ENCODE results near the gene RPL37A. TPM values are rescaled to one million over a fixed set of nuclear protein-coding genes. Genes with fewer than 3 reads are reported as not detected.
A peak's percentile ranks its signal among the peaks of the same experiment; 100 is the strongest.

The RPL37A gene
- total and polyA plus RNA-seq, 10 donors = 688 to 9,110 (median 2,096) TPM

GRCh38 chr2:216541505-216541904 is 42.9 kb downstream of the RPL37A start:
- Histone ChIP-seq H3K36me3 (no peaks in the 10 kb centered on the region), H3K9me3 (no peaks in the 10 kb centered on the region), H3K27ac (no peak overlapping the region), H3K27me3 (replicated peaks in 1 of 7) (peaks cover 0 to 5% (median 0%) of the 10 kb centered on the region in 7 donors), H3K4me3 (no peak overlapping the region), H3K4me1 (peaks cover 0 to 33% (median 20%) of the 10 kb centered on the region in 6 donors)
- no peak for DNase-seq
- 68 to 89% (median 80%) methylated on average over 3 of the region's 3 CpGs for WGBS, 5 donors
- intact Hi-C loops (cut with DNase I; ENCODE audit: low total_unique reads) = no loop called here
- TF ChIP-seq POLR2AphosphoS5 (IDR thresholded peaks at IDR 0.05) (no peak), POLR2A (IDR thresholded peaks at IDR 0.05) (no peak)
- TF ChIP-seq, protein P1, sequence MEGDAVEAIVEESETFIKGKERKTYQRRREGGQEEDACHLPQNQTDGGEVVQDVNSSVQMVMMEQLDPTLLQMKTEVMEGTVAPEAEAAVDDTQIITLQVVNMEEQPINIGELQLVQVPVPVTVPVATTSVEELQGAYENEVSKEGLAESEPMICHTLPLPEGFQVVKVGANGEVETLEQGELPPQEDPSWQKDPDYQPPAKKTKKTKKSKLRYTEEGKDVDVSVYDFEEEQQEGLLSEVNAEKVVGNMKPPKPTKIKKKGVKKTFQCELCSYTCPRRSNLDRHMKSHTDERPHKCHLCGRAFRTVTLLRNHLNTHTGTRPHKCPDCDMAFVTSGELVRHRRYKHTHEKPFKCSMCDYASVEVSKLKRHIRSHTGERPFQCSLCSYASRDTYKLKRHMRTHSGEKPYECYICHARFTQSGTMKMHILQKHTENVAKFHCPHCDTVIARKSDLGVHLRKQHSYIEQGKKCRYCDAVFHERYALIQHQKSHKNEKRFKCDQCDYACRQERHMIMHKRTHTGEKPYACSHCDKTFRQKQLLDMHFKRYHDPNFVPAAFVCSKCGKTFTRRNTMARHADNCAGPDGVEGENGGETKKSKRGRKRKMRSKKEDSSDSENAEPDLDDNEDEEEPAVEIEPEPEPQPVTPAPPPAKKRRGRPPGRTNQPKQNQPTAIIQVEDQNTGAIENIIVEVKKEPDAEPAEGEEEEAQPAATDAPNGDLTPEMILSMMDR (IDR thresholded peaks at IDR 0.05 in 8 of 11, conservative IDR thresholded peaks at IDR 0.05 in 3 of 11) = no peak

GRCh38 chr2:216545359-216545758 is 46.7 kb downstream of the RPL37A start:
- H3K36me3 ChIP-seq = no peaks in the 10 kb centered on the region
- WGBS, 5 donors = 27 to 52% (median 39%) methylated on average over 4 of the region's 4 CpGs
- no peak for DNase-seq
- peaks cover 0 to 10% (median 7%) of the 10 kb centered on the region in 6 donors for H3K4me1 ChIP-seq
- no peaks in the 10 kb centered on the region for H3K9me3 ChIP-seq
- H3K27ac ChIP-seq = no peak overlapping the region
- peaks cover 0 to 5% (median 0%) of the 10 kb centered on the region in 7 donors for H3K27me3 ChIP-seq (replicated peaks in 1 of 7)
- no peak overlapping the region for H3K4me3 ChIP-seq
- no peak for TF ChIP-seq POLR2A (IDR thresholded peaks at IDR 0.05)
- no peak for TF ChIP-seq POLR2AphosphoS5 (IDR thresholded peaks at IDR 0.05)
- TF ChIP-seq, protein P1 (IDR thresholded peaks at IDR 0.05 in 8 of 11, conservative IDR thresholded peaks at IDR 0.05 in 3 of 11) = no peak
- intact Hi-C loops (cut with DNase I; ENCODE audit: low total_unique reads) = no loop called here

DNA sequence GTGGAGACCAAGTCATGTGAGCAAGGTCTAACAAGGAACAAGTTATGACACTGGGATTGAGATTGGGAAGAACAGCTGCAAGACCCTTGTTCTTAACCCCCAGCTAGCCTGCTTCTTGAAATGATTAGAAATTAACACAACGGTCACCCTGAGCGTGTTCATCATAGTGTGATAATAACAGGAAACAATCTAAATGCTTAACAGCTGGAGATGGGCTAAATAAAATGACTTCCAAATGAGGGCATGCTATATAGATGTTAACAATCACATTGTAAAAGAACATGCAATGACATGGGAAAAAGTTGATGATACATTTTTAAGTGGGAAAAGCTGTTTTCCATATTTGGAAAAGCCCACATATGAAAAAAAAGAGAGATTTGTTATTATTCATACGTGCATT is 47.6 kb downstream of the RPL37A start:
- peaks cover 0 to 5% (median 0%) of the 10 kb centered on the region in 7 donors for H3K27me3 ChIP-seq (replicated peaks in 1 of 7)

DNA sequence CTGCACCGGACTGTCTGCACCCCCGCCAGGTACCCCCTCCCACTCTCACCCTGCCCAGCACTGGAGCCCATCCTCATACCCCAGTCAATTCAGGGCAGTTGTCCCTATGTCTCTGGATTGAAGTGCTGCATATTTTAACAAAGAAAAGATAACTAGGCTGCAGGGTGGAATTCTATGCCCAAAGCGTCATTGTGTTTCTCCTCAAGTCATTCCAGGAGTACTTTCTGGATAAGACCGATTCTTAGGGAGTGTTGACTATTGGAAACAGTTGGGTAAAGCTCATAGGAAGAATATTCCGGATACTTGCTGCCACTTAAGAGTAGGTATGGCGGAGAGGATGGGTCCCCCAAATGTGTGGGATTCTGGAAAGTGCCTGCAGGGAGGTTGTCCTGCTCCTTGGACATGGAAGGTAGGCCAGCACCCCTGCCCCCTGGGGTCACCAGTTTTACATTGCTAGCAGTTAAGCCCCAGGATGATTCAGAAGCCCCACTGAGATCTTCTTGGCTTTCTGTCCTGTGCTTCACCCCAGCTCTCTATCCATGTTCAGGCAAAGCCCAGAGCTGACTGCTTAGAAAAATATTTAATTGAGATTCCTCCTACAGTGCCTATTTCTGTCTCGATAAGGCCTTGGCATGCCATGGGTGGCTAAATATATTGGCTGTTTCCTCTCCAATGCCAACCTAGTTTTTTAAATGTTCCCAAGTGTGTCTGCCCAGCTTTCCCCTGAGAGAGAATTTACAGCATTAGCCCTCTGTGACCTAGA is 48.2 kb downstream of the RPL37A start:
- no peak for DNase-seq
- TF ChIP-seq POLR2AphosphoS5 (IDR thresholded peaks at IDR 0.05) = no peak
- no peak for TF ChIP-seq POLR2A (IDR thresholded peaks at IDR 0.05)
- TF ChIP-seq, protein P1 (IDR thresholded peaks at IDR 0.05 in 8 of 11, conservative IDR thresholded peaks at IDR 0.05 in 3 of 11) = no peak
- H3K4me1 ChIP-seq = peaks cover 0 to 3% (median 0%) of the 10 kb centered on the region in 6 donors
- intact Hi-C loops (cut with DNase I; ENCODE audit: low total_unique reads) = no loop called here
- H3K4me3 ChIP-seq = no peak overlapping the region
- H3K27ac ChIP-seq = peak overlapping the region in 2 of 8 donors; percentile 5 to 26
- no peaks in the 10 kb centered on the region for H3K9me3 ChIP-seq
- no peaks in the 10 kb centered on the region for H3K36me3 ChIP-seq
- peaks cover 0 to 5% (median 0%) of the 10 kb centered on the region in 7 donors for H3K27me3 ChIP-seq (replicated peaks in 1 of 7)
- WGBS, 5 donors = 75 to 81% (median 78%) methylated on average over 7 of the region's 7 CpGs

More for the DNA sequence above, 47.6 kb downstream of the RPL37A start:
- Histone ChIP-seq H3K4me3 (no peak overlapping the region), H3K4me1 (peaks cover 0 to 3% (median 0%) of the 10 kb centered on the region in 6 donors), H3K27ac (no peak overlapping the region), H3K9me3 (no peaks in the 10 kb centered on the region), H3K36me3 (no peaks in the 10 kb centered on the region)
- WGBS, 5 donors = 53 to 80% (median 77%) methylated on average over 3 of the region's 3 CpGs
- TF ChIP-seq, protein P1 (IDR thresholded peaks at IDR 0.05 in 8 of 11, conservative IDR thresholded peaks at IDR 0.05 in 3 of 11) = no peak
- no peak for TF ChIP-seq POLR2AphosphoS5 (IDR thresholded peaks at IDR 0.05)
- TF ChIP-seq POLR2A (IDR thresholded peaks at IDR 0.05) = no peak
- DNase-seq = no peak
- intact Hi-C loops (cut with DNase I; ENCODE audit: low total_unique reads) = no loop called here

Measured in spleen (tissue), 11 donors.